ENCODE measurements around the gene ARPC1A.

GRCh38 chr7:99380823-99381663 lies 55.3 kb downstream of the ARPC1A start:
- no peak for TF ChIP-seq EZH2 (IDR thresholded peaks at IDR 0.05; ENCODE audit: low read length, missing control alignments)
- TF ChIP-seq CTCF (conservative IDR thresholded peaks at IDR 0.05 in 1 of 2, IDR thresholded peaks at IDR 0.05 in 1 of 2; ENCODE audit: low read depth in 1 of 2, low read length in 2 of 2) = no peak

All from fibroblast of lung (primary cell).